ENCODE data around the gene FCAMR. TPM values are rescaled to one million over a fixed set of nuclear protein-coding genes. Genes with fewer than 3 reads are reported as not detected.

The FCAMR gene
- total and polyA plus RNA-seq, 2 donors (not counting 1 experiment from before 2014, with no cell fraction given), result not detected

- peaks cover 7% of the 10 kb centered on the region for H3K27me3 ChIP-seq (ENCODE audit: control insufficient read depth, insufficient read depth, low read length)
- DNase-seq (ENCODE audit: low read depth in 2 of 2), result no peak
- no peaks in the 10 kb centered on the region for H3K79me2 ChIP-seq (ENCODE audit: control insufficient read depth, insufficient read depth, low read length)
- no peaks in the 10 kb centered on the region for H4K20me1 ChIP-seq (ENCODE audit: control insufficient read depth, extremely low read depth, insufficient read depth, low read length)
- no peak overlapping the region for H3K4me3 ChIP-seq (replicated peaks in 1 of 4; ENCODE audit: control extremely low read depth in 1 of 4, insufficient read depth in 1 of 4, low read depth in 3 of 4, low read length in 4 of 4)
- no peak overlapping the region for H3K9ac ChIP-seq (ENCODE audit: insufficient read depth, low read length)
- H2AFZ ChIP-seq (ENCODE audit: low read length), result no peak overlapping the region
- no peaks in the 10 kb centered on the region for H3K36me3 ChIP-seq (ENCODE audit: control insufficient read depth, insufficient read depth, low read length)
- no peak overlapping the region for H3K4me2 ChIP-seq (ENCODE audit: extremely low read depth, insufficient read depth, low read length)
- TF ChIP-seq EZH2 (IDR thresholded peaks at IDR 0.05; ENCODE audit: low read length, missing control alignments), result no peak
- TF ChIP-seq CTCF (conservative IDR thresholded peaks at IDR 0.05 in 1 of 2, IDR thresholded peaks at IDR 0.05 in 1 of 2; ENCODE audit: low read depth in 1 of 2, low read length in 2 of 2), result no peak
- H3K27ac ChIP-seq (ENCODE audit: insufficient read depth, low read length), result no peak overlapping the region
- H3K4me1 ChIP-seq (ENCODE audit: control insufficient read depth, extremely low read depth, insufficient read depth, low read length), result no peaks in the 10 kb centered on the region
- H3K9me3 ChIP-seq (ENCODE audit: control insufficient read depth, insufficient read depth, low read depth, low read length), result no peaks in the 10 kb centered on the region
Observed at GRCh38 chr1:206972728-206973127, 2.5 kb upstream of the FCAMR start.

GRCh38 chr1:206971029-206971655 is 882 bp upstream of the FCAMR start:
- H3K9ac ChIP-seq (ENCODE audit: insufficient read depth, low read length), result no peak overlapping the region
- H3K9me3 ChIP-seq (ENCODE audit: control insufficient read depth, insufficient read depth, low read depth, low read length), result no peaks in the 10 kb centered on the region
- H3K4me3 ChIP-seq (replicated peaks in 1 of 4; ENCODE audit: control extremely low read depth in 1 of 4, insufficient read depth in 1 of 4, low read depth in 3 of 4, low read length in 4 of 4), result no peak overlapping the region
- H3K4me1 ChIP-seq (ENCODE audit: control insufficient read depth, extremely low read depth, insufficient read depth, low read length), result no peaks in the 10 kb centered on the region
- no peaks in the 10 kb centered on the region for H3K79me2 ChIP-seq (ENCODE audit: control insufficient read depth, insufficient read depth, low read length)
- no peaks in the 10 kb centered on the region for H4K20me1 ChIP-seq (ENCODE audit: control insufficient read depth, extremely low read depth, insufficient read depth, low read length)
- no peak overlapping the region for H3K27ac ChIP-seq (ENCODE audit: insufficient read depth, low read length)
- TF ChIP-seq CTCF (conservative IDR thresholded peaks at IDR 0.05 in 1 of 2, IDR thresholded peaks at IDR 0.05 in 1 of 2; ENCODE audit: low read depth in 1 of 2, low read length in 2 of 2) (no peak), EZH2 (IDR thresholded peaks at IDR 0.05; ENCODE audit: low read length, missing control alignments) (no peak)
- no peak overlapping the region for H3K4me2 ChIP-seq (ENCODE audit: extremely low read depth, insufficient read depth, low read length)
- no peak for DNase-seq (ENCODE audit: low read depth in 2 of 2)
- no peak overlapping the region for H2AFZ ChIP-seq (ENCODE audit: low read length)
- no peaks in the 10 kb centered on the region for H3K36me3 ChIP-seq (ENCODE audit: control insufficient read depth, insufficient read depth, low read length)
- peaks cover 7% of the 10 kb centered on the region for H3K27me3 ChIP-seq (ENCODE audit: control insufficient read depth, insufficient read depth, low read length)

- H3K27ac ChIP-seq (ENCODE audit: insufficient read depth, low read length), result no peak overlapping the region
- no peak overlapping the region for H3K4me2 ChIP-seq (ENCODE audit: extremely low read depth, insufficient read depth, low read length)
- no peak overlapping the region for H2AFZ ChIP-seq (ENCODE audit: low read length)
- no peak overlapping the region for H3K4me3 ChIP-seq (replicated peaks in 1 of 4; ENCODE audit: control extremely low read depth in 1 of 4, insufficient read depth in 1 of 4, low read depth in 3 of 4, low read length in 4 of 4)
- no peak for TF ChIP-seq CTCF (conservative IDR thresholded peaks at IDR 0.05 in 1 of 2, IDR thresholded peaks at IDR 0.05 in 1 of 2; ENCODE audit: low read depth in 1 of 2, low read length in 2 of 2)
- no peak overlapping the region for H3K9ac ChIP-seq (ENCODE audit: insufficient read depth, low read length)
- no peaks in the 10 kb centered on the region for H3K4me1 ChIP-seq (ENCODE audit: control insufficient read depth, extremely low read depth, insufficient read depth, low read length)
- H3K36me3 ChIP-seq (ENCODE audit: control insufficient read depth, insufficient read depth, low read length), result no peaks in the 10 kb centered on the region
- H3K79me2 ChIP-seq (ENCODE audit: control insufficient read depth, insufficient read depth, low read length), result no peaks in the 10 kb centered on the region
- DNase-seq (ENCODE audit: low read depth in 2 of 2), result no peak
- no peaks in the 10 kb centered on the region for H4K20me1 ChIP-seq (ENCODE audit: control insufficient read depth, extremely low read depth, insufficient read depth, low read length)
- no peaks in the 10 kb centered on the region for H3K9me3 ChIP-seq (ENCODE audit: control insufficient read depth, insufficient read depth, low read depth, low read length)
- H3K27me3 ChIP-seq (ENCODE audit: control insufficient read depth, insufficient read depth, low read length), result peaks cover 7% of the 10 kb centered on the region
Observed at GRCh38 chr1:206969090-206969489, 1.2 kb downstream of the FCAMR start.
